Measurements from ENCODE around the gene SLC19A1. TPM values are rescaled to one million over a fixed set of nuclear protein-coding genes. Genes with fewer than 3 reads are reported as not detected.
A peak's percentile ranks its signal among the peaks of the same experiment; 100 is the strongest.

The SLC19A1 gene
- total RNA-seq, 3 donors from 2014 or later: 12.6 to 22.8 (median 12.7) TPM

GRCh38 chr21:45555251-45555556 lies 13.0 kb upstream of the SLC19A1 start:
- H3K4me3 ChIP-seq: no peak overlapping the region
- intact Hi-C loops (cut with DNase I, micrococcal nuclease): loop anchor here in 1 of 2 donors (5.0 to 10.0 kb wide), 2 partner anchors 42 to 270 kb away; no protein-coding TSS in a partner anchor
- DNase-seq (no peak), ATAC-seq (no peak)
- TF ChIP-seq, protein P1, sequence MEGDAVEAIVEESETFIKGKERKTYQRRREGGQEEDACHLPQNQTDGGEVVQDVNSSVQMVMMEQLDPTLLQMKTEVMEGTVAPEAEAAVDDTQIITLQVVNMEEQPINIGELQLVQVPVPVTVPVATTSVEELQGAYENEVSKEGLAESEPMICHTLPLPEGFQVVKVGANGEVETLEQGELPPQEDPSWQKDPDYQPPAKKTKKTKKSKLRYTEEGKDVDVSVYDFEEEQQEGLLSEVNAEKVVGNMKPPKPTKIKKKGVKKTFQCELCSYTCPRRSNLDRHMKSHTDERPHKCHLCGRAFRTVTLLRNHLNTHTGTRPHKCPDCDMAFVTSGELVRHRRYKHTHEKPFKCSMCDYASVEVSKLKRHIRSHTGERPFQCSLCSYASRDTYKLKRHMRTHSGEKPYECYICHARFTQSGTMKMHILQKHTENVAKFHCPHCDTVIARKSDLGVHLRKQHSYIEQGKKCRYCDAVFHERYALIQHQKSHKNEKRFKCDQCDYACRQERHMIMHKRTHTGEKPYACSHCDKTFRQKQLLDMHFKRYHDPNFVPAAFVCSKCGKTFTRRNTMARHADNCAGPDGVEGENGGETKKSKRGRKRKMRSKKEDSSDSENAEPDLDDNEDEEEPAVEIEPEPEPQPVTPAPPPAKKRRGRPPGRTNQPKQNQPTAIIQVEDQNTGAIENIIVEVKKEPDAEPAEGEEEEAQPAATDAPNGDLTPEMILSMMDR (IDR thresholded peaks at IDR 0.05): no peak
- no peaks in the 10 kb centered on the region for H3K4me1 ChIP-seq (ENCODE audit: low read depth)
- H3K36me3 ChIP-seq (ENCODE audit: low read depth): no peaks in the 10 kb centered on the region
- H3K9me3 ChIP-seq: no peaks in the 10 kb centered on the region

- Histone ChIP-seq H3K4me3 (peak overlapping the region; percentile 9), H3K9me3 (no peaks in the 10 kb centered on the region), H3K36me3 (ENCODE audit: low read depth) (no peaks in the 10 kb centered on the region), H3K4me1 (ENCODE audit: low read depth) (no peaks in the 10 kb centered on the region)
- peak; percentile 85 for ATAC-seq
- TF ChIP-seq, protein P1 (IDR thresholded peaks at IDR 0.05): peak; percentile 77
- DNase-seq: peak; percentile 88 to 91 (median 88)
- intact Hi-C loops (cut with DNase I, micrococcal nuclease): loop anchor here in 1 of 2 donors (5.0 to 10.0 kb wide), 2 partner anchors 43 to 270 kb away; no protein-coding TSS in a partner anchor
These were observed 12.4 kb upstream of the SLC19A1 start for GRCh38 chr21:45554477-45555175.

DNA sequence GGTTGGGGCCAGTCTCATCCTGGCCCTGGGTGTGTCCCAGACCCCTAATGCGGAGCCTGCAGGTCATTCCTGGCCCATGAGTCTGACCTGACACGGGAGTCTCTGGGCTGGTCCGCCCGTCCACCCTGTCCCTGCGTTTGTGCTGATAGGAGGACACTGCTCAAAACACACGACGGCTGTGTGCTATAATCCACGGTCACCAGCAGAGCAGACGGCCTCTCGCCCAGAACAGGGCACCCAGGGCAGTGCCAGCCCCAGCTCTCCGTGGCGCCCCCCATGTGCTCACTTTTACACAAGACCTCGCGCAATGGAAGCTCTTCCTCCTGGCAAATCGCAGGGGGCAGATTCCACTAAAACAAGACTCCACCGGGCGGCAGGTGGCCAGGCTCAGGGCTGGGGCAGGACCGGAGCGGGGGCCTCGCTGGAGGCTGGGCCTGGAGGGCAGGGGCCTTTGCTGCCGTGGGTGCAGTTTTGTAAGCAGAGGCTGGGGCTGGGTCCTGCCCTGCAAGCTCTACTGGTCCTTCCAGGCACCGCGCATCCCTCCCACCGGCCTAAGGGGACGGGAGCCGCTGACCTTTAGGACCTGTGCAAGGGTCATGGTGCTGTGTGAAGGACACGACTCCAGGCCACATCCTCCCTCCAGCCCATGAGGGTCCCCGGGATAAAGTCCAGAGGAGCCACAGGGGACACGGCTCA lies 10.6 kb upstream of the SLC19A1 start:
- H3K9me3 ChIP-seq: no peaks in the 10 kb centered on the region
- no peaks in the 10 kb centered on the region for H3K4me1 ChIP-seq (ENCODE audit: low read depth)
- H3K36me3 ChIP-seq (ENCODE audit: low read depth): no peaks in the 10 kb centered on the region
- TF ChIP-seq, protein P1 (IDR thresholded peaks at IDR 0.05): no peak
- no peak overlapping the region for H3K4me3 ChIP-seq
- DNase-seq (peak in 1 of 3 donors; percentile 49), ATAC-seq (no peak)
- intact Hi-C loops (cut with DNase I, micrococcal nuclease): loop anchor here in 1 of 2 donors (10.0 kb wide), 1 partner anchor 272 kb away; no protein-coding TSS in a partner anchor

- intact Hi-C loops (cut with DNase I, micrococcal nuclease): loop anchor here in 1 of 2 donors (10.0 kb wide), 1 partner anchor 273 kb away; no protein-coding TSS in a partner anchor
- peak in 1 of 3 donors; percentile 52 for DNase-seq
- H3K9me3 ChIP-seq: no peaks in the 10 kb centered on the region
- H3K4me1 ChIP-seq (ENCODE audit: low read depth): no peaks in the 10 kb centered on the region
- TF ChIP-seq, protein P1 (IDR thresholded peaks at IDR 0.05): no peak
- no peak overlapping the region for H3K4me3 ChIP-seq
- H3K36me3 ChIP-seq (ENCODE audit: low read depth): no peaks in the 10 kb centered on the region
- no peak for ATAC-seq
These were observed 9.8 kb upstream of the SLC19A1 start for GRCh38 chr21:45551783-45552695.

DNA sequence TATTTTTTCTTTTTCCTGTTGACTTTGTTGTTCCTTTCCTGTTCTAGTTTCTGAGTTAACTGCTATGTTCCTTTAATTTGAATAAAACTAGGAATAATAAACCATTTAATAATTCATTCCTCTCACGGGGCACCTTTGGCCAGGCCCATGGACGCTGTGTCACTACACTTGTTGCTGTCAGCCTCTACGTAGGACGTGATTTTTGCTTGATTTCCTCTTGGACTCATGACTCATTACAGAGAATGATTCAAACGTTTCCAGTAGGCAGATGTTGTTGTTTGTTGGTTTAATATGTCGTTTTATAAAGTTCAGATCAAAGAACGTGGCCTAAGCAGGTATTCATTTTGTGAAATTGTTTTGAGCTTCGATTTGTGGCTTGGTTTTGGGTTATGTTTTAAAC lies 9.1 kb upstream of the SLC19A1 start:
- Histone ChIP-seq H3K9me3 (no peaks in the 10 kb centered on the region), H3K4me3 (no peak overlapping the region), H3K4me1 (ENCODE audit: low read depth) (no peaks in the 10 kb centered on the region), H3K36me3 (ENCODE audit: low read depth) (no peaks in the 10 kb centered on the region)
- intact Hi-C loops (cut with DNase I, micrococcal nuclease): loop anchor here in 1 of 2 donors (10.0 kb wide), 1 partner anchor 273 kb away; no protein-coding TSS in a partner anchor
- TF ChIP-seq, protein P1 (IDR thresholded peaks at IDR 0.05): no peak
- peak; percentile 31 for ATAC-seq
- no peak for DNase-seq

Measured in mucosa of descending colon (tissue), 3 donors.